HG02798 (cell line): ENCODE results near the gene CYP17A1.
A peak's percentile ranks its signal among the peaks of the same experiment; 100 is the strongest.
"Not testable (repeated sequence)": the region's sequence is repeated elsewhere in the genome, so short reads cannot be mapped to it uniquely, and the experiment has no call there.

Experiments
- ATAC-seq: cut with Tn5 transposase; IDR thresholded peaks from one replicate; pipeline ENCODE4 v1.9.1; 2021; ENCODE audit warnings: mild to moderate bottlenecking; ENCODE audit not compliant: unreplicated experiment, poor library complexity

The CYP17A1 gene

DNA sequence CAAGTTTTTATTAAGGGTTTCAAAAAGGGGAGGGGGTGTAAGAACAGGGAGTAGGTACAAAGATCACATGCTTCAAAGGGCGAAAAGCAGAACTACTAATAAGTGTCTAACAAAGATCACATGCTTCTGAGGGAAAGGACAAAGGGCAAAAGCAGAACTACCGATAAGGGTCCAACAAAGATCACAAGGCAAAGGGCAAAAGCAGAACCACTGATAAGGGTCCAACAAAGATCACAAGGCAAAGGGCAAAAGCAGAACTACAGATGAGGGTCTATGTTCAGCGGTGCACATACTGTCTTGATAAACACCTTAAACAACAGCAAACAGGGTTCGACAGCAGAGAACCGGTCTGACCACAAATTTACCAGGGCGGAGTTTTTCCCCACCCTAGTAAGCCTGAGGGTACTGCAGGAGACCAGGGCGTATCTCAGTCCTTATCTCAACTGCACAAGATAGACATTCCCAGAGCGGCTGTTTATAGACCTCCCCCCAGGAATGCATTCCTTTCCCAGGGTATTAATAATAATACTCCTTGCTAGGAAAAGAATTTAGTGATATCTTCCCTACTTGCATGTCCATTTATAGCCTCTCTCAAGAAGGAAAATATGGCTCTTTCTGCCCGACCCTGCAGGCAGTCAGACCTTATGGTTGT, 1.2 kb upstream of the CYP17A1 start:
- ATAC-seq, result not testable (repeated sequence)

DNA sequence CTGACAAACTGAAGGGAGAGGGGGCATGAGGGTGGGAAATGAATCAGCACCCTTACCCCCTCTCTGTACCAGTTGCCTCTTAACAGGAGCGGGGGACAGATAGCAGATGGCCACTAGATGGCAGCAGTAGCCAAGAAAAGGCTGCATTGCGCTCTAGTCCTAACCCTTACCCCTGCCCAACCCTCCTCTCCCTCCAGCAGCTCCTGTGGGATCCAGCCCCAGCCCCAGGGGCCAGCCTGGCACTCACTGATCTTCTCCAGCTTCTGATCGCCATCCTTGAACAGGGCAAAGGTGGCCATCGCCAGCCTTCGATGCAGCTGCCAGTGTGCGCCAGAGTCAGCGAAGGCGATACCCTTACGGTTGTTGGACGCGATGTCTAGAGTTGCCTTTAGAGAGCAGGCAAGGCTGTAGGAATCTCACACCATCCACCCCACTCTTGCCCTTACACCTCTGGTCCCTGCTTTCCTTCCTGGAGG, 2.2 kb downstream of the CYP17A1 start:
- ATAC-seq, result peak; percentile 54

DNA sequence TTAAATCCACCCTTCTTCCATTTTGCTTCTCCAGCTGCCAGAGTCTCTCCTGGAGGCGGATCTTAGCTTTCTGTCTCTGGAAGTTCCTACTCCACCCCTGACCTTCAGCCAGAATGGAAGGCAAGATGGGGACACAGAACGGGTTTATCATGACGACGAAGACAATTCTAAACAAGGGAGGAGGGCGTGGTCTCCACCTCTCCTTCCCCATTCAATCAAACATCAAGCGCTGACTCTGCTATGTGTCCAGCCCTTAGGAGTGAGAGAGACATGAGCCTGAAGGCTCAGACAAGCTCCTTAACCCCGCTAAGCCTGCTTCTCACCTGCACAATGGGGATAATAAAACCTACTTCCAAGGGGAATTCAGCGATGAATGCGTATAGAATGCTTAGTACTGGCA, 3.1 kb downstream of the CYP17A1 start:
- no peak for ATAC-seq

DNA sequence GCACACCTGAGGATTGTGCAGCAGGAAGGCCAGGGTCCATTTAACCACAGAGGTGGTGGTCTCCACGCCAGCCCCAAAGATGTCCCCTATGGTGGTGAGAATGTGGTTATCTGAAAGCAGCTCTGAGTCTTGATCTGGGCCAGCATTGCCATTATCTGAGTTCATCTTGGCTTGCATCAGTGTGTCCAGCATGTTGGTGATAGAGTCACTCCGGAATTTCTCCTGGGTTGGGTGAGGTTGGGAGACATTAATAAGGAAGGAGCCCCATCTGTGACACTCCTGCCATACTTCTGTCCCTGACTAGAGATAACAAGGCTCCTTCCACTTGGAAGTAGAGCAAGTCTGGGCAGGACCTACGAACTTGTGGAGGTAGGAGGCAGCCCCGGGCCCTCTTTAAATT, 4.2 kb downstream of the CYP17A1 start:
- no peak for ATAC-seq

DNA sequence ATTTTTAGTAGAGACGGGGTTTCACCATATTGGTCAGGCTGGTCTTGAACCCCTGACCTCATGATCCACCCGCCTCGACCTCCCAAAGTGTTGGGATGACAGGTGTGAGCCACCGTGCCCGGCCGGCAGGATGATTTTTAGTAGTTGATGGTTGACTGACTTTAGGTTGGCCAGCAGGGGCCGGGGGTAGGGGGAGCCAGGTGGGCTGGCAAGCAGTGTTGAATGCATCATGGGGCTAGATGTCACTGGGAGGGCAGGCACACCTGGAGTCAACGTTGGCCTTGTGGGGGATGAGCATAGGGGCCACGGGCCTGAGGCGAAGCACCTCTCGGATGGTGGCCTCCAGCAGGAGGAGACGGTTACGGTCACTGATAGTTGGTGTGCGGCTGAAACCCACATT, 5.0 kb downstream of the CYP17A1 start:
- no peak for ATAC-seq

DNA sequence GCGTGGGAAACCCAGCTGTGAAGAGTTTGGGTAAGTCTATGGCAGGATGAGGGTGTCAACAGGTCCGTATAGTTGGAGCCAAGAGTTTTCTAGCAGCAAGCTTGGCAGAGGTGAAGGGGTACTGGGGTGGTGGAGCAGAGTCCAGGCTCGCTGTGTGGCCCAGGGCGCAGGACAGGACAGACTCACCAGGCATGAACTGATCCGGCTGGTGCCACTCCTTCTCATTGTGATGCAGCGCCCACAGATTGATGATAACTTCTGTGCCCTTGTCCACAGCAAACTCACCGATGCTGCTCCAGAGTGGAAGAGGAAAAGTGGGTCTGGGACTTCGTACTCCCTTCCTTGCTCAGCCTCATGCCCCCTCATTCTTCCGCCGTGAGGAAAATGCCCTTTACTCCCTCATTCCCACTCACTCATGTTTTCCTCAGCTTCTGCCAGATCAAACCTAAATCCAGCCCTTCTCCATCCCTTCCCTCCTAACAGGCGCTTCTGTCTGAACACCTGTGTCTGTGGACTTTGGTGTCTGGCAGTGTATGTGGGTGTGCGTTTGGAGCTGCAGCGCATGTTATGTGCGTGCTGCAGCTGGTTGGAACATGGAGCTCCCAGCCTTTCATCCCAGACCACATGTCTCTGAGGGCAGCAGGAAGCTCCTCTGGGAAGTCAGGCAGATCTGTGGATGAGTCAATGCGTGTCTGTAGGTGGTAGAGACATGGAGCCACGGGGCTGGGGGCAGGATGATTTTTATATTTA, 5.7 kb downstream of the CYP17A1 start:
- no peak for ATAC-seq

DNA sequence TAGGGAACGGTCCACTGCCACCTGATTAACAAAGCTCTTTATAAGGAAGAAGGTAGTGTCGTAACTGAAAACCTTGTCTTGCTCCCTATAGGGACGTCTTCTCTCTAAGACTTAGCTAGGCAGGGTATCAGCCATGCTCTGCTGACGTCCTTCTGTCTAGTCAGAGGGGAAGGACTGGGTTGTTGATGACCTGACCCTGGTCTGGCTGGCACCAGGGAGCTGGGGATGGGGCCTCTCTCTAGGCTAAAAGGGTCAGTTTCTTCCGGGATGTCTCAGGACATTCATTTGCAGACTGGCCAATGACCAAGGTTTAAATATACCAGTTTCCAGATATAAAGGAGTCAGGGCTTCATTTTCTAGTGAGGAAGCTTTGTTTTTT, 9.6 kb downstream of the CYP17A1 start:
- ATAC-seq, result no peak

DNA sequence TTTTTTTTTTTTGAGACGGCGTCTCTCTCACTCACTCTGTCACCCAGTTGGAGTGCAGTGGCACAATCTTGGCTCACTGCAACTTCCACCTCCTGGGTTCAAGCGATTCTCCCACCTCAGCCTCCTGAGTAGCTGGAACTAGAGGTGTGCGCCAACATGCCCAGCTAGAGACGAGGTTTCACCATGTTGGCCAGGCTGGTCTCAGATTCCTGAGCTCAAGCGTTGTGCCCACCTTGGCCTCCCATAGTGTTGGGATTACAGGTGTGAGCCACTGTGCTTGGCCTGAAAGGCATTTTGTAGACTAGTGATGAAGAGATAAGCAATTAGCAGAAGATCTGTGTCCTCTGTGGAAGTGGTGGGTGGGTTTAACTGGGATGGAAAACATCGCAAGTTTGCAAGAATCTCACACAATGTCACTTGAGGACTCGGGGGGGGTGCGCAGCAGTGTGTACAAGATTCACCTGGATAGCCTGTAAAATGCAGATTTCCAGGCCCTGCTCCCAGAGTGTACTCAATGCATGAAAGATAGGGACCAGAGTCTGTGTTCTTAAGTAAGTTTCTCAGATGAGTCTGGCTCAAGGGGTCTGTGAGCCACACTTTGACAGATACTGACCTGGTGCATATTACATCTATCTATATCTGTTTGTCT, 10.9 kb downstream of the CYP17A1 start:
- ATAC-seq, result no peak

DNA sequence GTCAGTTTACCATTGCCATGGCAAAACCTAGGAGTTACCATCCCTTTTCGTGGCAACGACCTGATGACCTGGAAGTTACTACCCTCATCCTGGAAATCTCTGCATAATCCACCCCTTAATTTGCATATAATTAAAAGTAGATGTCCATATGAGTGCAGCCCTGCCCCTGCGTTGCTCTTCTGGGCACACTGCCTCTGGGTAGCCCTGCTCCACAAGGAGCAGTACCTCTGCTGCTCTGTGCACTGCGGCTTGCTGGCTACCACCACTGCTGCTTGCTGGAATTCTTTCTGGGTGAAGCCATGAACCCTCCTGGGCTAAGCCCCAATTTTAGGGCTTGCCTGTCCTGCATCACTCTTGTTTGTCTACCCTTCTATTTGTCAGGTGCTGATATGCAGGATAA, 12.5 kb downstream of the CYP17A1 start:
- no peak for ATAC-seq

DNA sequence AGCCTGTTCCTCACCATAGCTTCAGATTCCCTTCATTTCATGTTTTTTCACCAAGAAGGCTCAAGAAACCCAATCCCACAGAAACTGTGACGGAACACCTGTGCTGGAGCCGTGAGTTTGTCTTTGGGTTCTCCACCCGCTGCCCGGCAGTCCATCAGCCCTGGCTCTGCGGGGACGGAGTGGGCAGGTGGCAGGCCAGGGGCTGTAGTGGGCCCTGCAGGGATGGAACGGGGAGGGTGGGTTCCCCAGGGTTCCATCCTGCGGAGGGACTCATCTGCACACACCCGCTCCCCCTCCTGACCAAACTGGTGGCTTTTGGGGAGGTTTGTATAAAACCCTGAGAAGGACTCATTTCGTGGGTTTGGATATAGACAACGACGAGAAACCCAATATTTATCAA, 15.0 kb downstream of the CYP17A1 start:
- ATAC-seq, result no peak

DNA sequence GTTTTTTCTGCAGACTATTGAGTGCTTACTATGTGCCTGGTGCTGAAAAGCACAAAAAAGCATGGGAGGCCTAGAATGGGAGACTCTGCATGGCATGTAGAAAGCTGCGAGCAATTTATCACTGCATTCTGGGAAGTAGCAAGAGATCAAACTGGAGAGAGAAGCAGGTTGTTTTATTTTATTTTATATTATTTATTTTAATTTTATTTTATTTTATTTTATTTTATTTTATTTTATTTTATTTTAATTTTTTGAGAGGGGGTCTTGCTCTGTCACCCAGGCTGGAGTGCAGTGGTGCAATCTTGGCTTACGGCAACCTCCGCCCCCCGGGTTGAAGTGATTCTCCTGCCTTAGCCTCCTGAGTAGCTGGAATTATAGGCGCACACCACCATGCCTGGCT, 17.2 kb downstream of the CYP17A1 start:
- not testable (repeated sequence) for ATAC-seq

DNA sequence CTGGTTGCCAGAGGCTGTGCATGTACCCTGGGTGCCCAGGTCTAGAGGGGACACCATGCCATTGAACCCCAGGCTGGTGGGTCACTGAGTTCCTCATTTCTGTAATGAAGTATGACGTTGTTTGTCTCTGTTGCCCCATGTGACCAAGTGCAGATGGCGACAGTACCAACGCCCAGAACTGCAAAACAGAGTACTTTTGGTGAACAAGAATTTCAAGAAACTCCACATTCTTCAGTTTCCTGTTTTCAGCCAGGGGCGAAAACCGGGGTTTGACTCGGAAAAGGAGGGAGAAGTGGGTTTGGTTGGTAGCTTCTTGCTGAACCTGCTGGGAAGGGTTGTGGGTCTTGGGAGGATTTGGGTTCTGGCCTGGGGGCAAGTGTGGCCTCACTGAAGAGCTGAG, 18.2 kb downstream of the CYP17A1 start:
- no peak for ATAC-seq

DNA sequence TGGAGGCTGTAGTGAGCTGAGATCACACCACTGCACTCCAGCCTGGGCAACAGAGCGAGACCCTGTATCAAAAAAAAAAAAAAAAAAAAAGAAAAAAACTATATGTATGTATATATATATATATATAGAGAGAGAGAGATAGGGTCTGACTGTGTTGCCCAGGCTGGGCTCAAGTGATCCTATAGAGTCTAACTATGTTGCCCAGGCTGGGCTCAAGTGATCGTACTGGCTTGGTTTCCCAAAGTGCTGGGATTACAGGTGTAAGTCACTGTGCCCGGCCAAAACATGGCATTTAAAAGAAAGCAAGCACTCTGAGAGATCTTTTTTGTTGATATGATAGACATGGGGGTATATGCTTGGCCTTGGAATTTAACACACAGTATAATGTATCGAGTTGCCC, 20.0 kb downstream of the CYP17A1 start:
- ATAC-seq, result no peak

DNA sequence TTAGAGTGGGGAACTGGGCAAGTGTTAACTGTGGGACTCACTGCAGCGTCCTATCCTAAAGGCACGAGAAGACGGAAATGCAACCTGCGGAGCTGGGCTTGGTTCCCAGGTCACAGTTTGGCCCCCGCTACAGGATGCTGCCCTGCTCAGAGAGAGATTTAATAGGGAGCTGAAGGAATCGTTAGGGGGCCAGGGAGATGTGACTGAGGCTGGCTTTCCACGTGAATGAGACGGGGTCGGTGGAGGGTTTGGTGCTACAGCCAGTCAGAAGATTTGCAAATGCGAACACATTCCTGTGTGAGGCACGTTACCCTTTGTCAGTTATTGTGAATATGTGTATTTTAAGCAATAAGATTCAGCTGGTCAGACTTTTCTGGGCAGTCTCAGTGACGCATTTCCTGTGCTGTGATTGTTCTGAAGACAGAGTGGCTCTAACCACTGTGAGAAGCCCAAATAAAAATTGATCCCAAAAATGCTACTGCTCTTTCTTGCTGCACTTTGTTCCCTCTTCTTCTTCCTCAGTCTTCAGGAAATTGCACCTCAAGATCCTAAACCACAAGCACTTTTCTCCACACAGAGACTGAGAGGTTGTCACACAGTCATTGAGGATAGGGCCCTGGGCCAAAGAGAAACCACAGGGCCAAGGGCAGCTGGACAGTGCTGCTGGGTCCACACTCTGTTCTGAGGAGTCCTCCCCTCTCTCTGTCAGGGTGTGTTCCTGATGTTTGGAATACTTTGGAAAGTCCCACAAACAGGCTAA, 21.2 kb downstream of the CYP17A1 start:
- ATAC-seq, result no peak

DNA sequence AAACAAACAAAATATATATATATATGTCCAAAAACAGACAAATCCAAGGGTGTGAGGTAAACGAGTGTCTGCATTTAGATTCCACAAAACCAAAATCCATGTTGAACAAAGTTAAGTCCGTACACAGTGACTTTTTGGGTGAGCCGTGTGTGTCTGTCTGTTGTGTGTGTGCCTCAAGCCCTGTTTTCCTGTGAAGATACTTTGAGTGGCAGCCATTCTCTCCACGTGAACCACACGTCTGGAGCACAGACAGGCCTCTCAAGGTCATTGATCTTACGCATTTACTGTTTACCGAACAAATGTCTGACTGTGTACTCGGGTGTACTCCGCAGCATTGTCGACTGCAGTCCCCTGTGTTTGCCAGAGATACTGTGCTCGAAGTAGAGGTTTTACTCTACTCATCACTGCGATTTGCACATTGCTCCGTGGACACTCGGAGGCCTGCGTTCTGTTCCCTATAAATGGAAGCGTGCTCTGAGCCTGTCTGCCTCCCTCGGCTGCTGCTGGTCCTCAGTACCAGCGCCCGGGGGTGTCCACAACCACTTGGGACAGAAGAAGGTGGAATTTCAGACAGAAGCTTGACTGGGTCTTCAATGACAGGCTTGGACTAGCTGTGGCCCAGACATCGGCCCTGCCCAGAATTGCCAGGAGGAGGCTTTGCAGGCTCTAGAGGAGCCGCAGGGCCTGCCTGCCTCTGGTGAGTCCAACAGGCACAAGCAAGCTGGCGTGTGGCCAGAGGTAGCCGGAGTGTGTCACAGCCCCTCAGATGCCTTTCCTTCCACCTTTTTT, 22.1 kb downstream of the CYP17A1 start:
- no peak for ATAC-seq

DNA sequence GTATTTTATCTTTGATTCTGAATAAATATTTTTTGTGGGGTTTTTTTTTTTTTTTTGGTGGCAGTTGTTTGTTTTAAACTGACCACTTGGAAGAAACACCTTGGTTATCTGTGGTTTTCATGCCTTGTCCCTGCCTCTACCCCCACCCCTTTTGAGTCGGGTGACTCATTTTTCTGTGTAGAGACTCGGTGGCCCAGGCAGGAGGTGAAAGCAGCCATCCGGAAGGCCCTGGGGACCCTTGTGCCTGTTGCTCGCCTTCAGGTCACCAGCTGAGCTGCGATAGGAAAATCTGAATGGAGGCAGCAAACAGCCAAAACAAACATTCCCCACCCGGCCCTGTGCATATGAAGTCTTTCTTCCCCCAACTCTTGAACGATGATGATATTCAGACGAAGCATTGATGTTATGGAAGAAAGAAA, 22.8 kb downstream of the CYP17A1 start:
- ATAC-seq, result no peak

DNA sequence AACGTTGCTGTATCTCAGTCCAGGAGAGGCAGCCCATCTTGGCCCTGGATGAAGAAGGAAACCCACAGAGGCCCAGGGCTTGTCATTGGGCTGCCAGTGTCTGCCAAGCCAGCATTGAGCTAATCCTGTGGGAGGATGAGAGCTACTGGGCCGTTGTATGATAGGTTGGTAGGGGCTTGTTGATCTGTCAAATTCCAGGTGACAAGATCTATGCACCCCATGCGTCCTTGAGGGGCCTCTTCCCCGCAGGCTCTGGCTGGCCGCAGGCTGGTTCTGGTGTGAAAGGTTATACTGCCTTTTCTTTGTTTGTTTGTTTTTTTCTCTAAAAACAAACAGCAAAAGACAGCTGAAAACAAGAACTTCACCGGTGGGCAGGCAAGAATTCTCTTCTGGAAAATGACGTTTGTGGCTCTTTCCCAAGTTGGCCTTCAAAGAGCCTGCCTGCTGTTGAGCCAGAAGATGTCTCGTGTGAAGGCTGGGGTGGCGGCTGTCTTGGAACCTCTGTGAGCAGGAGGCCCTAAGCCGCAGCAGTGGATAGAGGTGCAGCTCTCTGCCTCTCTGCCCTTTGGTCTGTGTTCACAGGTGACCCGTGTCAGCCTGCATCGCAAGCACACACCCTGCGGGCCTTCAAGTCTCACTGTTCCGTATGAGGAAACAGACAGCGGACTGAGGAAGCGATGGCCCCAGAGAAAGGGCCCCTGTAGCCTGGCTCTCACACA, 23.3 kb downstream of the CYP17A1 start:
- ATAC-seq, result no peak

DNA sequence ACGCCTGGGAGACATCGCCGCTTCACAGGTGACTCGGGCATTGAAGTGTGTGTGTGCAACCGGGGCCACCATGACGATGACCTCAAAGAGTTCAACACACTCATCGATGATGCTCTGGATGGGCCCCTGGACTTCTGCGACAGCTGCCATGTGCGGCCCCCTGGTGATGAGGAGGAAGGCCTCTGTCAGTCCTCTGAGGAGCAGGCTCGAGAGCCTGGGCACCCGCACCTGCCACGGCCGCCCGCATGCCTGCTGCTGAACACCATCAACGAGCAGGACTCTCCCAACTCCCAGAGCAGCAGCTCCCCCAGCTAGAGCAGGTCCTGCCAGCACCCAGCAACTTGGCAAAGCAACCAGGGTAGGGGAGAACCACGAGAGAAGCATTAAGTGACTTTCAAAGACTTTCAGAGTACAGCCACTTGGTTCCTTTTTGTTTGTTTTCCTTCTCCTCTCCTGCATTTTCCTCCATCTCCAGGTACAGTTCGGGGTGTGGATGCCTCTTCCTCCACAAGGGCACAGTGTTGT, 24.1 kb downstream of the CYP17A1 start:
- no peak for ATAC-seq

DNA sequence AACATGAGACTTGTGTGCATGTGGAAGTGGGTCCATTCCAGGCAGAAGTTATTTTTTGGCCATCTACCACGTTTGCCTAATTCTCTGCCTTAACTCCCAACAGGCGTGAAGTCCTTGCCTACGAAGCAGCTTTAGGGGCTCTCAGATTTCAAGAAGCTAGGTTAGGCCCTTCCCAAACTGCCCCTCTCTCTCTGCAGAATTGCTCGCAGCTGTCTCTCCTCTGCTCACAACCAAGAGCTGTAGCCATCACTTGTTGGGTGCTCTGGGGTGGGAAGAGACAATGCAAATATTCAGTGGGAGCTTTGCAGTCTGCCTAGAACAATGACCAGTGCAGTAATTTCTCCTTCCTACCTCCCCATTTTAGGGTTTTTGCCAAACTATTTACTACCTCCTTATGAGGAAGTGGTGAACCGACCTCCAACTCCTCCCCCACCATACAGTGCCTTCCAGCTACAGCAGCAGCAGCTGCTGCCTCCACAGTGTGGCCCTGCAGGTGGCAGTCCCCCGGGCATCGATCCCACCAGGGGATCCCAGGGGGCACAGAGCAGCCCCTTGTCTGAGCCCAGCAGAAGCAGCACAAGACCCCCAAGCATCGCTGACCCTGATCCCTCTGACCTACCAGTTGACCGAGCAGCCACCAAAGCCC, 24.9 kb downstream of the CYP17A1 start:
- no peak for ATAC-seq
